K562 (cell line): ENCODE data around the gene PLXNA2.

ENCODE experiments used
- NR2C2 ChIP-seq, 2 experiments: fragments of 200-800 bp in 1 of 2; sonication (Bioruptor generic) in 1 of 2; sonication (generic) in 1 of 2; formaldehyde crosslinking in 1 of 2; IDR thresholded peaks; 2 replicates each; pipeline versions ENCODE4 v1.6.1 to v1.8.0; 2016 to 2022; ENCODE audit warnings: mild to moderate bottlenecking in 1 of 2, missing compliant biosample characterization in 1 of 2, missing genetic modification characterization in 1 of 2, missing genetic modification reagents in 1 of 2
- ZNF57 ChIP-seq: fragments of 450-650 bp; formaldehyde crosslinking; IDR thresholded peaks from 2 replicates; pipeline ENCODE4 v1.4.0; 2020; ENCODE audit warnings: mild to moderate bottlenecking, moderate library complexity
- TF ChIP-seq, protein P1 (sequence below), 2 experiments: fragments of 450-650 bp in 1 of 2; IDR thresholded peaks; 2 replicates each; pipeline ENCODE4 v1.6.1; 2011 to 2017; ENCODE audit warnings: low read depth in 2 of 2, antibody characterized with exemption in 1 of 2, borderline replicate concordance in 1 of 2, low read length in 1 of 2, mild to moderate bottlenecking in 1 of 2, mixed read lengths in 1 of 2; ENCODE audit not compliant: control insufficient read depth in 1 of 2

DNA sequence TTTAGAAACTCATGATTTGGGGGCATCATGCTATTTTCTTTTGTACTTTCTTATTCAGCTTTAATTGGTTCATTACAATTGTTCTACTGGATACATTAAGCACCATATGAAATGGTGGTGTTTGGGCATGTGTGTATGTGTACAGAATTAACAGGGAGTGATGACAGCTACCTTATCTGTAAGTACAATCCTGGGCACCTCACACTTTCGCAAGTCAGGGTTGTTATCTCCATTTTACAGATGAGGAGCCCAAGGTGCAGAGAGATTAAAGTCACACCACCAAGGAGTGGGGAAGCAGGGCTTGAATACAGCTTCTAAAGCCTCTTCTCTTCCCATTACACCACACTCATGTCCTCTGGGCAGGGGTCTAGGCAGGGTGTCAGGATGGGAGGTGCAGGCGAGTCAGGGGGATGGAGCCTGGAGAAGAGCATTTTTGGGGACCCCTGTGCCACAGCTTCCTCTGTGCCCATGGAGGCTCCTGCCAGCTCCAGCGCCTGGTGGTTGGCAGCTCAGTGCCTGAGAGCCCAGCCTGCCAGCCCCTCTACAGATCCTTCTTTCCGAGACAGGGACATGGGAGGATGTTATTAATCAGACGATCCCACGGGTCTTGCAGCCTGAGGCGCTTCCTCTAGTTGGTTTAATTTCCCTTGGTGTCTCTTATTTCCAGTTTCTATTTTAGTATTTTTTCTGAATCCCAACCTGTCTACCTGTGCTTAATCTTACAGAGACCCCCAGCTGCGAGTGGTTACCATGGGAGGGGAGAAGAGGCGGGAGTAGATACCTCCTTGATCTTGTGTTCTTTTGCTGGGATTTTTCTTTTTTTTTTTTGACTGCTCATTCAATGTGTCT lies 207.0 kb downstream of the PLXNA2 start:
- TF ChIP-seq ZNF57 (CRISPR knock-in tag) (no peak), NR2C2 (CRISPR knock-in tag; IDR thresholded peaks at IDR 0.05) (no peak), NR2C2 (tag; IDR thresholded peaks at IDR 0.05) (no peak)
- TF ChIP-seq, protein P1, sequence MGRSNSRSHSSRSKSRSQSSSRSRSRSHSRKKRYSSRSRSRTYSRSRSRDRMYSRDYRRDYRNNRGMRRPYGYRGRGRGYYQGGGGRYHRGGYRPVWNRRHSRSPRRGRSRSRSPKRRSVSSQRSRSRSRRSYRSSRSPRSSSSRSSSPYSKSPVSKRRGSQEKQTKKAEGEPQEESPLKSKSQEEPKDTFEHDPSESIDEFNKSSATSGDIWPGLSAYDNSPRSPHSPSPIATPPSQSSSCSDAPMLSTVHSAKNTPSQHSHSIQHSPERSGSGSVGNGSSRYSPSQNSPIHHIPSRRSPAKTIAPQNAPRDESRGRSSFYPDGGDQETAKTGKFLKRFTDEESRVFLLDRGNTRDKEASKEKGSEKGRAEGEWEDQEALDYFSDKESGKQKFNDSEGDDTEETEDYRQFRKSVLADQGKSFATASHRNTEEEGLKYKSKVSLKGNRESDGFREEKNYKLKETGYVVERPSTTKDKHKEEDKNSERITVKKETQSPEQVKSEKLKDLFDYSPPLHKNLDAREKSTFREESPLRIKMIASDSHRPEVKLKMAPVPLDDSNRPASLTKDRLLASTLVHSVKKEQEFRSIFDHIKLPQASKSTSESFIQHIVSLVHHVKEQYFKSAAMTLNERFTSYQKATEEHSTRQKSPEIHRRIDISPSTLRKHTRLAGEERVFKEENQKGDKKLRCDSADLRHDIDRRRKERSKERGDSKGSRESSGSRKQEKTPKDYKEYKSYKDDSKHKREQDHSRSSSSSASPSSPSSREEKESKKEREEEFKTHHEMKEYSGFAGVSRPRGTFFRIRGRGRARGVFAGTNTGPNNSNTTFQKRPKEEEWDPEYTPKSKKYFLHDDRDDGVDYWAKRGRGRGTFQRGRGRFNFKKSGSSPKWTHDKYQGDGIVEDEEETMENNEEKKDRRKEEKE (IDR thresholded peaks at IDR 0.05; ENCODE audit: borderline replicate concordance in 1 of 2, control insufficient read depth in 1 of 2, low read depth in 2 of 2, low read length in 1 of 2): no peak
